Pulmonary artery endothelial cell (primary cell): Measurements from ENCODE around the gene TIMM23. TPM values are rescaled to one million over a fixed set of nuclear protein-coding genes. Genes with fewer than 3 reads are reported as not detected.

Experiments used
- DNase-seq: peaks from one replicate; pipeline ENCODE4 v3.0.0-alpha.2; 2011; ENCODE audit warnings: low read depth, low spot score
- total RNA-seq: library from RNA; depleted of rRNA; stranded (reverse); fragments of >200 nt; gene quantifications from 2 replicates; pipeline ENCODE4 v1.2.3, GENCODE V29; 2014

TIMM23 gene
- total RNA-seq, 1 donor from 2014 or later, result 103 TPM

- no peak for DNase-seq
Measured at GRCh38 chr10:46052057-46052790, 79.9 kb downstream of the TIMM23 start.

- DNase-seq, result no peak
Measured at GRCh38 chr10:46052791-46053375, 80.6 kb downstream of the TIMM23 start.

Other genes with a start within 250 kb of the TIMM23 start
- gene WASHC2C, start 245.2 kb upstream of the TIMM23 start, total RNA-seq, result 36.1 and 40.0 TPM in 2 replicates
- gene AGAP4, start 125.0 kb upstream of the TIMM23 start, total RNA-seq, result 2.9 and 3.1 TPM in 2 replicates
- gene NCOA4, start 58.1 kb downstream of the TIMM23 start, total RNA-seq, result 204 and 239 TPM in 2 replicates
- not detected in 2 replicates for gene MSMB, start 73.8 kb downstream of the TIMM23 start, total RNA-seq